ENCODE data around the gene HDAC4.

HDAC4 gene

DNA sequence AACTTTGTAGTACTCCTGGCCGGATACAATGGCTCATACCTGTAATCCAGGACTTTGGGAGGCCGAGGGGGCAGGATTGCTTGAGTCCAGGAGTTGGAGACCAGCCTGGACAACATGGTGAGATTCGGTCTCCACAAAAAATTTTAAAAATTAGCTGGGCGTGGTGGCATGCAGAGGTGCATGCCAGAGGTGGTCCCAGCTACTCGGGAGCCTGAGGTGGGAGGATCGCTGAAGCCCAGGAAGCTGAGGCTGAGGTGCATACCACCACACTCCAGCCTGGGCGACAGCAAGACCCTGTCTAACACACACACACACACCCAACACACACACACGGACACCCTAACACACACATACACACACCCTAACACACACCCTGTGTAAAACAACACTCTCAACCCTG, 55.6 kb downstream of the HDAC4 start:
- DNase-seq, result no peak

DNA sequence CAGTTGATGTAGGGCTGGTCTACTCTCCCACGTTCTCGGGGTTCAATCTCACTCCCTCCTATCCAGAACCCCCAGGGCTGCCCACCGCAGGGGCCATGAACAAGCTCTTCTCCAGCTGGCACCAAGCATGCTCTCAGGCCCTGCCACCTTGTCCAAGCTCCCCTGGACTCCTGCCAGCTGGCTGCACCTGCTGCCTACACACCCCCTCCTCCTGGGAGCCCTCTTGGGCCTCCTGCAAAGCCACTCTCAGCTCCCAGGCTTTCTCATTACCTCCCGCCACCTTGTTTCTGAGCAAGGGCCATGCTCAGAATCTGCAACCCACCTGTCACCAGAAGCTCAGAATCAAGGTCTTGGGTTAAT, 56.0 kb downstream of the HDAC4 start:
- no peak for DNase-seq

DNA sequence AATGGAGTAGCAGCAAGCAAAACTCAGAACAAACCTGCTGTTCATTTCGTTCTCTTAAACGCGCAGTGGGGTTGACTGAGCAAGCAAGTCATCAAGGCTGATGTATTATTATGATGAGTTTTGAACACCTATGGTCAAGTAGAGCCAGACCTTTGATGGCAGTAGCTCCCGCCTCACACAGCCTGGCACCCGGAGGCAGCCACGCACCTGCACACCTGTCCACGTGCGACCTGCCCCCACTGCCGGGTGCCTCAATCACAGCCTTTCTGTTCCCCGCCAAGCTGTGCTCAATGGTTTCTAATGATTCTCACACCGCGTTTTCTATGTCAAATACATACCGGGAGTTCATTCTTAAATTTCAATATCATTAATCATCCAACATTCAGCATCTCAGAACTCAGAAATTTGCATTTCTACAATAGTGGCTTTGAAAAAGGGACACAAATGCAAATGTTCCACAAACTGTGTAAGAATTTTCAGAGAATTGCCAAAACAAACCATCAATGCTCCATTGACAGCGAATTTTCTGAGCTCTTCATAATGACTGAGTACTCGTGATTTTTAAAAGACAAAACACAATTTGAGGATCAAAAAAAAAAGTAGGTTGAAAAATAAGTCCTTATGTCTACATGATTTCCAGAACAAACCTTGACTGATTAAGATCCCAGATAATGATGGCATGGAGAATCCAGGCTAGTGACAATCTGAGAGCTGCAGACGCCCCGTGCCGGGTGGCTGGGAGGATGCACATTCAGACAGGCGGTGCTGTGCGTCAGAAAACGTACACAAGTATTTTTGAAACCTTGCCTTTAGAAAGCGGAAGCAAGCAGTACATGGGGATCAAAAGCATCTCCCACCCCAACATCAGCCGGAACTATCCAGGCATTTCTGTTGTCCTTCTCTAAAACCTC, 56.6 kb downstream of the HDAC4 start:
- DNase-seq, result no peak

DNA sequence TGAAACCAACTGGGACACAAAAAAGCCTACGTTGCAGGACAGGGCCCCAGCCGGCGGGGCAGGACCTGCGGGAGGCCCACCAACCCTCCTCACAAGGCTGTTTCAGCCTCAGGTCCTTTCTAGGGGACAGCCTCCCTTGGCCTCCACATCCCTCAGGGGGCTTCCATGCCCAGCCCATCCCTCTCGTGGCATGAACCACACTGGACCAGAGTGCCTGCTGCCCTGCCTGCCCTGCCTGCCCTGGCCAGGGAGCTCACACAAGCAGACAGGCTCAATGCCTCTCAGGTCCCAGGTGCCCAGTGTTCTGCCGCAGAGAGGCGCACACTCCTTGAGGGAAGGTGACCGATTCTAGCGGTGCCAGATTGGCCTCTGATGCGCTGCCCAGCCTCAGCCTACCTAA, 57.4 kb downstream of the HDAC4 start:
- DNase-seq, result no peak

DNA sequence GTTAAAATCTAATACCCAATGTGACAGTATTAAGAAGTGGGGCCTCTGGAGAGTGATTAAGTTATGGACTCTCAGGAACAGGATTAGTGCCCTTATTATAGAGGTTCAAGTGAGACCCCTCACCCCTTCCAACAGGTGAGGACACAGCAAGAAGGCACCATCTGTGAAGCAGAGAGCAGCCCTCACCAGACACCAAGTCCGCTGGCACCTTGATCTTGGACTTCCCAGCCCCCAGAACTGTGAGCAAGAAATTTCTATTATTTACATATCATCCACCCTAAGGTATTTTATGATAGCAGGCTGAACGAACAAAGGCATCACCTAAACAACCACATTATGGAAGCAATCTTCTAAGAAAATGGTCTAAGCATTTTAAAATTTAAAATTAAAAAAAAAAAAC, 59.0 kb downstream of the HDAC4 start:
- DNase-seq, result no peak

DNA sequence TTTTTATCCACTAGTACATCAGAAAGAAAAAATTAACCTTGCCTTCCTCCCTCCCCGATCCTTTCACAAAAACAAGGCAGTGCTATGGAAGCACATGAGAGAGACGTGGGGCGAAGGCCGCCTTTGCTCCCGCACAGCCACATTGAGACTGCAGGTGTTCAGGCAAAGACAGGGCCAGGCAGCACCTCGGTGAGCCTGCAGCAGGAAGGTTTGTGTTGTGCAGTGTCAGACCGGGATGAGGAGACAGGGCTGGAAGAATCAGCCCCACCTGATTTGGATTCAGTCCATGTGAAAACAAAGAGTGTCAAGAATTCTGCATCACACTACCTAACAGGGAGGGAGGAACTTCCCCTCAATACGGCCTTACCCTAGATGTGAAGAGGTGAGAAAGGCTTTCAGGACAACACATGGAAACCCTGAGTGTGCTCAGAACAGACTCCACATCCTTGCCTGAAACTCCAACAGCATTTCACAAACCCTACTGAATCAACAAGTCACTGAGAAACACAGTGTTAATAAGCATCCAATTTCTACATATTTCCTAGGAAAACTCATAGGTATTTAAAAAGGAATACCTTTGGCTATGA, 59.6 kb downstream of the HDAC4 start:
- no peak for DNase-seq

DNA sequence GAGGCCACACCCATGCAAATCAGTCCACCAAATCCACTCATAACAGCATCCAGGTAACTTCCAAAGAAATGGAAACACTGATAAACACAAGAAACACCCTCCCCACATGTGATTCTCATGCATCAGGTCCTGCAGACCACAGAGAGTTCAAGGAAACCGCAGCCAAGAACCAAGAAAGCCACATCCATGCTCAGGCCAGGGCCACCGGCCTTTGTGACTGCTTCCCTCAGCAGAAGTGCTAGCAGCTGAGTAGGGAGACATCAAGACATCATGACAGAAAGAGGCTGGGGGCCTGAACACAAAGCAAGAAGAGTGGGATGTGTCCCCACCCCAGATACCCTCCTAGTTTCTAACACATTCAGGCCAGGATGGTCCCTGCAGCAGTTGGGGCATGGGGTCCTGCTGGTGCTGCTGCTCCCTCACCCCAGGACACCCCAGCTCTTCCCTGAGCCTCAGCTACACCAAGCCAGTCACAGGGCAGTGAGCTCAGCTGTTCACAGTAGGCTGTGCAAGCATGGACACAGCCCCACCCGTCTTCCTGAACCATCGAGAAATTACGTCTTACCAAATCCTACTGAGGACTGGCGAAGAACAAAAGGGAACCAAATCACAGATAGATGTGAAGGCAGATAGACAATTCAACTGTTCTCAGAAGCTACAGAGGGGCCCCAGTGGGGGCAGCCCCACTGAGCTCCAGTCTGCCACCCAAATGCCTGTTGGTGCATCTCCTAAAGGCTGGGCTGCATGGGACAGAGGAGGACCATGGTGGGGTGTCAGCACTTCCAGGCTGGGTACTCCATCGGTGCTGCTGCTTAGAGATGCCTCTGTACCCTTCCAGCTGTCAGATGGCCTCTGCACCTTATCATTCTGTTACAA, 60.9 kb downstream of the HDAC4 start:
- no peak for DNase-seq

DNA sequence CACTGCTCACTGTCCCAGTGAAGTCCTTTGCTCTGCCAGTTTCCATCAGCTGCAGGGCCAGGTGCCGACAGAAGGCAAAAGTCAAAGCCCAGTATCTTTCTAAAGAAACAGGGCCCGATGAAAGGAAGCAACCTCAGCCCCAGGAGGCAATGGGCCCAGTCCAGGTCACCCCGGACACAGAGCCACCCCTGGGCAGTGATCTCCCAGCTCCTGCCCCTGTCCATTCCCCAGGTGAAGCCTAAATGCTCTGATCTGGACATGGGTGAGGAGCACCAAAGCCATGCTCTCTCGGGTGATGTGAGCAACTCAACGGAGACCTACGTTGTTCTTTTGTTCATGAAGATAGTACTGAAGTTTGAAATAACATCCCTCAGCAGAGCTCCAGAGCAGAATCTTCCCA, 61.6 kb downstream of the HDAC4 start:
- DNase-seq, result no peak

DNA sequence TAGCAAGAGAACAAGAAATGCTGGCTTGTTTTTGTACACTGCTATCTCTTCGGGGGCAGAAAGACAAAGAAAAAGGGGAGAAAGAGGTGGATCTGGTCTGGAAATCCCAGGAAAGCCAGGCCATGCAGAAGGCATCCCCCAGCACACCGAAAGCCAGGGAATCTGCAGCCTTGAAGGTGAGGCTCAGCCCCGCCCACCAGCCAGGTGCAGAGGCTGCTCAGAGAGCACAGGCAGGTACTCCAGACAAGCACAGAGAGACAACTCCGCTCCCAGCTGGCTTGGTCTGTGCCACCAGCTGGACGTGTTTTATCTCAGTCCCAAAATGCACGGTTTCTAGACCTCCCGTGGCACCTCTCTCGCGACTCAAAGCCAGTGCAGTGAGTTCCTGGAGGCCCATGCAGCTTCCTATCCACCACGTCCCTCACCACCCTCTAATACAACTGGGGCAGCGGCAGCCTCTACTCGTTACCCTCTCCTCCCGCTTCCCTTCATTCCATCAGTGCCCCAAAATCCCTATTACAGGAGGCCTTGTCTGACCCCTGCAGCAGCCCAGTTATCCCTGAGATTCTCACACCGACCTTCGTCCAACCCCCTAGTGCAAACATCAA, 62.8 kb downstream of the HDAC4 start:
- DNase-seq, result no peak

DNA sequence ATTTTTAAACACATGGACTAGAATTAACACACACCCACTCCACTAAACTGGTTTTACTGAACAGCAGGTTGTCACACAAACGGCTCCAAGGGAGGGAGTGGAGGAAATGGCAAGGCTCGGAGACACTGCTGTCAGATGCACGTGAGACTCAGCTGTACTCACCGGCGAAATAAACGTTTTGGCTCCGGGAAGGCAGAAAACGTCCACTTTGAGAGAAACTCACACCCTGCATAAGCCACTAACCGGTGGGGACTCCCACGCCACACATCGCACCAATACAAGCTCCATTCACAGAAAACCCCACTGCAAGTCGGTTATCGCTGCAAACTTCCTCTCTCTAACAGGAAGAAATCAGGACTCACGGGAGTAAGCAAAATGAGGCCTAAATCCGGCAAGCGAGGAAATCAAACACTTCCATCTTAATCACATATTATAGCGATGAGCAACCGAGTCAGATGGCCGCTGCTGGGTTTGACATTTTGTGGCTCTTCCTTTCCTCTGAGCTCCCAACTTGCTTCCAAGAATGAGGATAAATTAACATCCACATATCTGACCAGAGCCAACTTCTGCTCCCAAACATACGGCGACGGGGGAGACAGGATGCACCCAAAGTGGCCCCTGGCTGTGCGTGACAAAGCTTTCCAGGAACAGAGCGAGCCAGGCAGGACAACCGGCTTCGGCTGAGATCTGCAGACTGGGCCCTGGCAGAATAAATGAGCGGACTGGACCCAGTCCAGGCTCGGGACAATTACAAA, 63.5 kb downstream of the HDAC4 start:
- DNase-seq, result no peak

DNA sequence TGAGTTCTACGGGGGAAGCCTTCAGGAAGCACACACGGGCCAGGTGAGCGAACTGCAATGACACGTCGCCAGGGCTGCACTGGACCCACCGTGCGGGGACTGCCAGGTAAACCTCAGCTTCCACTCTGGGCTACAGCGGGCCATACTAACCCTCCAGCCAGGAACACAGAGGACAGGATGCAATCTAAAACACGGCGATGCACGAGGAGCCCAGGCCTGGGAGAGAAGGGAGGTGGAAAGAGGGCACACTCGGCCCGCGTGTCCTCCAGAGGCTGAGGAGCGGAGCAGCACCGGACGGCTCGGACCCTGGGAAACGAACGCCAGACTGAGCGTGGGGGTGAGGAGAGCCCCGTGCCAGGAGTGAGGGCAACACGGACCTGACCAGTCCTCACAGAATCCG, 69.3 kb downstream of the HDAC4 start:
- DNase-seq, result no peak

DNA sequence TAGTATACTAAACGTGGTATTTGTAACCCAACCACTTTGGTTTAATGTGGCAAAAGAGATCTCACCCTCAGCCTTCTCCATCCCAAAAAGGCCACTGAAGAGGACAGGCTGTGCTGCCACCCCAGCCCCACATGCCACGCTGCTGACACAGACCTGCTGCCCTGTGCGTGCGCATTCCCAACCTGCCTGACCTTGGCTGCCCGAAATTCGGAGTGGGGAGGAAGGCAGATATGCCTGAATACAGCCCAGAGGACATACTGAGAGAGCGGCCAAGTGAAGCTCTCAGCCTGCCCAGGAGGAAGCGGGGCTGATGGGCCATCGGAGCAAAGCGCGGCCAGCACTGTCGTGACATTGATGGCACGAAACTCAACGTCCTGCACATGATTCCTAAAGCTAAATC, 70.0 kb downstream of the HDAC4 start:
- DNase-seq, result no peak

DNA sequence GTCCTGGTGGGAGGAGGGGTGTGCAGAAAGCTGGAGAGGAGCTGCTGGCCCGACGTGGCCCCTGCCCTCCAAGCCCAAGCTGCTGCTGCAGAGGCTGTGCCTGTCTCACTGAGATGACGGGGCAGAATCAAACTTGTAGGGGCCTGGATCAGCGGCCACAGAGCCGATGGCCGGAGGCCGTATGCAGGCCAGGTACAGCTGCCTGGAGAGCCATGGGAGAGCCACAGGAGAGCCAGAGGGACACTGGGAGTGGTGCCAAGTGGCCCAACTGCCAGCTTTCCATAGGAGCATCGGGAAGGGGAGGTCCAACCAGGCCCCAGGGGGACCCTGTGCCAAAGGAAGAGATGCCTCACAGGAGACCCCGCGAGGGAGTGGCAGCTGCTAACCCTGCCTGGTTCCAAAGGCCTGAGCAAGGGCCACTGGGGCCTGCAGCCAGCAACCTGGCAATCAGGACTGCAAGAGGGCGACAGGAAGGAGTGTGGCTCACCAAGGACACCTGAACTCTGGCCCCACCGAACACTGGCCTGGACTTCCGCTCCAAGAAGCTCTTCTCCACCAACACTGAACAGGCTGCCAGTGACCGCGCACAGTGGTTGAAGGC, 70.7 kb downstream of the HDAC4 start:
- DNase-seq, result no peak

DNA sequence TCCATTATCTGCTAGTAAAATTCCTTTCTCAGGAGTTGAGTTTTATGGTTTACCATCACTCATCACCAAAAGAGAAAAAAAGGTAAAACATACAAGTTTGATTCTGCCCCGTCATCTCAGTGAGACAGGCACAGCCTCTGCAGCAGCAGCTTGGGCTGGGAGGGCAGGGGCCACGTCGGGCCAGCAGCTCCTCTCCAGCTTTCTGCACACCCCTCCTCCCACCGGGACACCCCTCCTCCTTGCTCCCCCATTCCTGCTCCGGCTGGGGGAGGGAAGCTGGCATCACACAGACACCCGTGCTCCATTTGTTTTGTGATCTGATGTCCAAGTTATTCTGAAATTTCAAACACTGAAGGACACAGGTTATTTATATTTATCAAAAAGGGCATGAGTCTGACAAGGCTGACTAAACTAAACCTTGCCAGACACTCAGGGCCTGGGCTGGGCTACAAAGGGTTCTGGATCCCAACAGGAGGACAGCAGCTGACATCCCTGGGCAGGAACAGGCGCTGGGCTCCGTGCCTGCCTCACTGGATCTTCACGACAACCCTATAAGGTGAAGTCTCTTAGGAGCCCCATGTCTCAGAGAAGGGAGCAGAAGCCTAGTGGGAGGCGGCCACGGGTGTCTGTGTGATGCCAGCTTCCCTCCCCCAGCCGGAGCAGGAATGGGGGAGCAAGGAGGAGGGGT, 71.4 kb downstream of the HDAC4 start:
- no peak for DNase-seq

DNA sequence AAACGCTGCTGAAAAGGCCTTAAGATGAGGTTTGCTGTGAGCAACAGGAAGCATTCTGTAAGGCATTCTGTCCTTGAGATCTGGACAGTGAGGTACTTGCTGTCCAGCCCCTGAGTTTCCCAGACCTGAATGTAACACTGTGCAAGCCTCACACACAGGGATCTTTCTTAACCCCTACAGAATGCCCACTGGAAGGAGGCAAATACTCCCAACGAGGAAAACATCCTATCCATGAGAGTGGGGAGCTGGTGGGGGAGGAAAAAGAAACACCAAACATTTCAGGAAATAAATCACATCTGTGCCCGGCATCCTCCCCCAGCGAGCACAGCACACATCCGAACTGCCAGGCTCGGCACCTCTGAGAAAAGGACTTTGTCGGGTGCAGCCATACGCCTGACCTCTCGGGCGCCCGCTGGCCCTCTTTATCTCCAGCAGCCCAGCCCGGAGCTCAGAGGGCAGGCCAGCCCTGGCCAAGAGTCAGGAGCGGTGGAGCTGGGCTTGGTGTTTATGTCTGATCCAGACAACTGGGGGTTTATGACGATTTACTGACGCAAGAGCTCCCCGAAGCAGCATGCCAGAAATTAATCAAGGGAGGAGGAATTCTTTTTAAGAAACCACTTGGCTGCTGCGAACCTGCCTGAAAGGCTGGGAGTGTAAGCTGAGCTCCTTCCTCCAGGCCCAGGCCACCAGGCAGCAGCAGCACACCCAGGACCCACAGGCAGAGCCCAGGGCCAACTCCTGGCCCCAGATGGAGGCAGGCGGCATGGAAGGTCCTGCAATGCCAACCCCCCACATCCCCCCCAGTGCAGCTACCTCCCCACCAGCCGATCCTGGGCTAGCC, 72.2 kb downstream of the HDAC4 start:
- peak; percentile 47 for DNase-seq

DNA sequence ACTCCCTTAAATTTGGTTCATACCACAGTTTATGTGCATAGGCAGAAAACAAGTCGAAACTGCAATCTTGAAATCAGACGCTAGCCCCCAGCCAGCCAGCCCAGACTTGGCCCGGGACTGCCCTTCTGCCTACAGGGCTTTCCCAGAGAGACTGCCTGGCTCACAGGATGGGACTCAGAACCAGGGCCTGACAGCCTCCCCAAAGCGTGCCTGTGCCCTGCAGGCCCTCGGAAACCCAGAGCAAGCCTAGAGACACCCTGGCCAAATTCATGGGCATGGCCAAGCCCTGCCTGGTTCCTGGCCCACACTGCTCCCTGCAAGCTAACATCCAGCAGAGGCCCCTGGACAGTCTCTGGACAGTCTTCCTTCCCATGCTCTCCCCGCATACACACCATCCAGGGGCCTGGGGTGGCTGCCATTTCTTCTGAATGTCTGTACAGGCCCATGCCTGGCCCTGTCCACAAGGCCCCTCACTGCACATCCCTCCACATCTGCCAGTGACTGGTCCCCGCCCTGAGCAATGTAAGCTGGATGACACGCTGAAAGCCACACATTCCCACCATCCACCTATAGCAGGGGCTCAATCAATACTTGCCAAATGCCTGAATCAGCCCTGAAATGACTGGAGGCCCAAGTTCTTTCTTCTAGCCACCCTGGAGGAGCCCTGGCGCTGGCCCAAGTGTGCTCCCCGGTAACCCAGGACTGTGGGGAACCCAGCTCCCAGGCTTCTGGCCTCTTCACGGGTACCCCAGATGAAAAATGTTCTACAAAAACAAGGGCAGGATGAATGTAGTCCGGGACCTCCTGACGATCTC, 73.1 kb downstream of the HDAC4 start:
- no peak for DNase-seq

DNA sequence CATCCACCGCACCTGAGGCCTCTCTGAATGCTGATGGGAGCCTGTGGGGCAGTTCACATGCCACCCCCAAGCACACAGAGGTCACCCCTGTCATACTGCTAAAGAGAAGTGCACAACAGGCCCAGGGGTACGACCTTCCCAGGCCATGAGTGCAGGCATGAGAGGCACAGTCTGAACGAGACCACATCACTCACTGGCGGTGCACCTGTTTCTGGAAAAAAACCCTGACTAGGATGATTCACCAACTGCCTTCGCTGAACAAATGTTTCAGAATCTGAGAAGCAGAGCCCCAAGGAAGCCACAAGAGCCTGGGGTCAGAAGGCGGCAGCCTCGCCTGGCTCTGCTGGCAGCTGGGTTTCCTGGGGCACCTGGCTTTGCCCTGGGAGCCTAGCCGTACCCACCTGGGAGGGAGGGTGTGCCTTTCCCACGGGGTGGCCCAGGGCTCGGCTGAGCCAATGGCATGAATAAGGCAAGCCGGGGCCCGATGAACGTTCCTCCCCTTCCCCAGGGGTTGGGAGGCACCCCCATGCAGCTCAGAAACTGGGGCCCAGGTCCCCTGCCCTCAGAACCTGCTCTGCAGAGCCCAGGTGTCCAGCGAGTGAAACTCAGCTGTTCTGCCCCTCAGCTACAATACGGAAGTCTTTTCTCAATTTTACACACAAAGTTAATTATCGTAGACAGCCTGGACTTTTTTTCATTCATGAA, 73.8 kb downstream of the HDAC4 start:
- no peak for DNase-seq

DNA sequence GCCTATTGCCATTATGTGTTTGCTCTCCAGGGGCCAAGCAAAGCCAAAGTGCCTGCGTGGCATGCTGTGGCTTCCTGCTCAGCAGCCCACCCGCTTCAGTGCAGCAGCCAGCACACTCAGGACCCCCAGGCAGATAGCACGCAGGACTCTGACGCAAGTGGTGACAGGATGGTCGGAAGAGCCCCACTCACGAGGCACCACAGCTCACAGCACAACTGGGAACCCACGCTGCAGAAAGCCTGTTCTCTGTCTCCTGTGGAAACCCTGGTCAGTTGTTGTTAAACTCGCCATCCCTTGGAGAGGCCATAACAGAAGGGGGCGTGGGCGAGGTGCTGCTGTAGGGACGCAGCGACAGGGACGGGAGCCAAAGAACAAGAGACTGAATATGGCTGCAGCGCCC, 76.4 kb downstream of the HDAC4 start:
- DNase-seq, result no peak

DNA sequence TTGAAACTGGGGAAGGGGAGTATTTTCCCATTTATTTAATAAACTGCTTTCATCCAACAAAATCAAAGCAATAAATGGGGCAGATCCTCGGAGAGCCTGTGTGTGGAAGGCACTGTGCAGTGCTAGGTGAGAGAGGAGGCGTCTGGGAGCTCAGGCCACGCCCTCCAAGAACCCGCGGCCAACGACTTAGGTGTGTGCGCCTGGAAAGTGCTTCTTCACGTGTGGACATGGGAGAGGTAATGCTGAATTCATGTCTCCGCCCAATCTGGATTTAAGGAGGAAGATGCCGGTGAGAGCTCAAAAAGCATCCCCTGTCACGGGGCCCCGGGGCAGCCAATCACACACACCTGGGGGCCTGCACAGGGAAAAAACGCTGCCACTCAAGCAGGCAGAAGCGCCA, 77.4 kb downstream of the HDAC4 start:
- DNase-seq, result no peak

Measured in fibroblast of skin of back (primary cell).